ENCODE results near the gene CCT4.
"Not testable (repeated sequence)": the region's sequence is repeated elsewhere in the genome, so short reads cannot be mapped to it uniquely, and the experiment has no call there.

The CCT4 gene

GRCh38 chr2:61878761-61879160 lies 9.7 kb downstream of the CCT4 start:
- DNase-seq, result no peak

GRCh38 chr2:61877571-61878245 lies 10.7 kb downstream of the CCT4 start:
- DNase-seq, result no peak

- DNase-seq, result no peak
These were observed 12.1 kb downstream of the CCT4 start for GRCh38 chr2:61876400-61876799.

GRCh38 chr2:61866482-61867089 lies 21.9 kb downstream of the CCT4 start:
- not testable (repeated sequence) for DNase-seq

- no peak for DNase-seq
These were observed 26.4 kb downstream of the CCT4 start for GRCh38 chr2:61862085-61862484.

- no peak for DNase-seq
These were observed 31.2 kb downstream of the CCT4 start for GRCh38 chr2:61857224-61857623.

GRCh38 chr2:61855318-61855613 lies 33.2 kb downstream of the CCT4 start:
- DNase-seq, result no peak

GRCh38 chr2:61854564-61855317 lies 33.7 kb downstream of the CCT4 start:
- DNase-seq, result peak; percentile 97

GRCh38 chr2:61853847-61854563 lies 34.5 kb downstream of the CCT4 start, which contains the start of gene FAM161A:
Gene FAM161A, minus strand, starts transcription at chr2:61854060. Its CDS starts 19 bp downstream, at chr2:61854041.
- DNase-seq, result peak; percentile 76

GRCh38 chr2:61853086-61853846 lies 35.2 kb downstream of the CCT4 start:
- DNase-seq, result peak; percentile 73

GRCh38 chr2:61851270-61851669 lies 37.2 kb downstream of the CCT4 start:
- DNase-seq, result not testable (repeated sequence)

GRCh38 chr2:61845320-61845719 lies 43.1 kb downstream of the CCT4 start:
- DNase-seq, result no peak

- no peak for DNase-seq
These were observed 47.2 kb downstream of the CCT4 start for GRCh38 chr2:61841286-61841685.

GRCh38 chr2:61834893-61835292 lies 53.6 kb downstream of the CCT4 start:
- DNase-seq, result no peak

GRCh38 chr2:61833971-61834370 lies 54.5 kb downstream of the CCT4 start:
- DNase-seq, result no peak

GRCh38 chr2:61832183-61832841 lies 56.1 kb downstream of the CCT4 start:
- DNase-seq, result no peak

- no peak for DNase-seq
These were observed 66.2 kb downstream of the CCT4 start for GRCh38 chr2:61822255-61822654.
